Stomach smooth muscle (tissue), 2 donors: ENCODE data around the gene TTYH2.

Experiments used
- H3K27ac ChIP-seq: one replicate; pipeline ENCODE4 v1.7.0; 2013; ENCODE audit warnings: mild to moderate bottlenecking, low read length, inconsistent platforms
- H3K27me3 ChIP-seq, 2 donors: one replicate each; pipeline ENCODE4 v1.7.0; 2013; ENCODE audit warnings: low read length in 2 of 2; ENCODE audit not compliant: insufficient read depth in 2 of 2, control insufficient read depth in 1 of 2
- H3K36me3 ChIP-seq, 2 donors: one replicate each; pipeline ENCODE4 v1.7.0; 2013; ENCODE audit warnings: low read length in 2 of 2; ENCODE audit not compliant: control insufficient read depth in 2 of 2, insufficient read depth in 2 of 2
- H3K4me1 ChIP-seq: one replicate; pipeline ENCODE4 v1.7.0; 2013; ENCODE audit warnings: low read length; ENCODE audit not compliant: control insufficient read depth, insufficient read depth
- H3K4me3 ChIP-seq, 2 donors: one replicate each; pipeline ENCODE4 v1.7.0; 2013; ENCODE audit warnings: low read length in 2 of 2
- H3K9ac ChIP-seq, 2 donors: one replicate each; pipeline ENCODE4 v1.7.0; 2013; ENCODE audit warnings: low read length in 2 of 2, mild to moderate bottlenecking in 1 of 2
- H3K9me3 ChIP-seq, 2 donors: one replicate each; pipeline ENCODE4 v1.7.0; 2013; ENCODE audit warnings: low read length in 2 of 2; ENCODE audit not compliant: control insufficient read depth in 2 of 2
- donor health status: healthy.
- donor health status: Pancreatic carcinoma.

TTYH2 gene

DNA sequence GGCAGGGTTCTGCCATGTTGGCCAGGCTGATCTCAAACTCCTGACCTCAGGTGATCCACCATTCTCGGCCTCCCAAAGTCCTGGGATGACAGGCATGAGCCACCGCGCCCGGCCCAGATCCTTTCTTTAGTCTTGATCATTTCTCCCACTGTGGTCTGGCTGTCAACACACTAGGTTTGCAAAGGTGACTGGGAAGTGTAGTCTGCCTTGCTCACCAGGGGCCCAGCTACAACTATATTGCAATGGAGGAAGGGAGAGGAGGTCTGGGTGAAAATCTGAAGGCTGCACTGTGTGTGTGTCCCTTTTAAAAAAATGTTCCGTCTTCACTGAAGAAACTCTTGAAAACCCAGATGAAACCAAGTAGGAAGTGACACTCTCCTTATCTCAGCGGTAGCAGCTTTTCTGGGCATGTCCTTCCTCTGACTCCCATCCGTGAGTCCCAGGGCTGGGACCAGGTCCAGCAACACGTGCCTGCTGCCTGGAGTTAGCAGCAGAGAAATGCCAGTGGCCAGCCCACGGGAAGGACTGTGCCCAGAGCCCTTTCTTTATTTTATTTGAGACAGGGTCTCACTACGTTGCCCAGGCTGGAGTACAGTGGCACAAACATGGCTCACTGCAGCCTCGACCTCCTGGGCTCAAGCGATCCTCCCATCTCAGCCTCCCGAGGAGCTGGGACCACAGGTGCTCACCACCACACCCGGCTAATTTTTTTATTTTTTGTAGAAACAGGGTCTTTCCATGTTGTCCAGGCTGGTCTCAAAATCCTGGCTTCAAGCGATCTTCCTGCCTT, 94.8 kb downstream of the TTYH2 start:
- Histone ChIP-seq H3K9ac (no peak overlapping the region), H3K27me3 (peaks cover 0 to 3% of the 10 kb centered on the region in 2 donors), H3K9me3 (peaks cover 0 to 12% of the 10 kb centered on the region in 2 donors), H3K36me3 (no peaks in the 10 kb centered on the region), H3K4me1 (no peaks in the 10 kb centered on the region), H3K4me3 (no peak overlapping the region), H3K27ac (no peak overlapping the region)

DNA sequence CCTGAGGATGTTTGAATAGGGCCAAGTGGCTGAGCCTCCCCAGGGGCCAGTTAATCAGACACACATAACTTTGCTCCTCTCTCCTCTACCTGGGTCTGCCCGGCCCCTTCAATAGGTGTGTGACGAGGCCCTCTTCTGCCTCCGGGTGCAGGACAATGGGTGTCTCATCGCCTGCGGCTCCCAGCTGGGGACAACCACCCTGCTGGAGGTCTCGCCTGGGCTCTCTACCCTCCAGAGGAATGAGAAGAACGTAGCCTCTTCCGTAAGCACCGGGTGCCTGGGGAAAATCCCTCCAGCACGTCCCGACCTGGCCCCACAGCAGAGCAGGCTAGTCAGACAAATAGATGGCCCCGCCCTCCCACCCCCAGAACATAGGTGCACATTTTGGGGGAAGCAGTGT, 96.5 kb downstream of the TTYH2 start:
- Histone ChIP-seq H3K9ac (no peak overlapping the region), H3K27ac (no peak overlapping the region), H3K4me1 (no peaks in the 10 kb centered on the region), H3K9me3 (peaks cover 0 to 5% of the 10 kb centered on the region in 2 donors), H3K27me3 (peaks cover 0 to 3% of the 10 kb centered on the region in 2 donors), H3K4me3 (no peak overlapping the region), H3K36me3 (no peaks in the 10 kb centered on the region)
